ENCODE data around the gene EXOC3L1.

Gene EXOC3L1

DNA sequence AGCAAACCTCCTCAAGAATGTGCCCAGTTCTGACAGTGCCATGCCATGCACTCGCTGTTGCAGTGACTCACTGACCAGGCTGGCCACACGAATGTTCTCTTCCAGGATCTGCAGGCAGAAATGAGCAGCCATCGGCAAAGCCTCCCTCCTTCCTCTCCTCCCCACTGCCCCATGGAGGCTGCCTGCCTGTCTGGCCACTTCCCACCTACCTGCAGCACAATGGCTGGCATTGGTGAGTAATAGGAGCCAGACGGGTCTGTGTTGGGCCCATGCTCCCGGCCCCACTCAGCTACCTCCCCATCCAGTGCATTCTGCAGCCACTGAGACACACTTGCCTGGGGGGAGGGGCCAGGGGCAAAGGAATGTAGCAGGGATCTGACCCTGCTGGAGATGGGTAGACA, 3.4 kb downstream of the EXOC3L1 start:
- Histone ChIP-seq H3K9me3 (ENCODE audit: insufficient read depth, low read depth, low read length) (no peaks in the 10 kb centered on the region), H3K36me3 (ENCODE audit: insufficient read depth, low read length) (no peaks in the 10 kb centered on the region), H3K27me3 (ENCODE audit: insufficient read depth, low read length) (peaks cover 29% of the 10 kb centered on the region), H3K27ac (ENCODE audit: low read depth, low read length) (no peak overlapping the region), H3K9ac (ENCODE audit: low read depth, low read length) (no peak overlapping the region), H3K4me3 (ENCODE audit: low read length) (no peak overlapping the region), H3K4me1 (ENCODE audit: insufficient read depth, low read length) (peaks cover 4% of the 10 kb centered on the region; the same call in 1 of the 2 replicates)
- 60% methylated on average over 5 of the region's 5 CpGs for WGBS

DNA sequence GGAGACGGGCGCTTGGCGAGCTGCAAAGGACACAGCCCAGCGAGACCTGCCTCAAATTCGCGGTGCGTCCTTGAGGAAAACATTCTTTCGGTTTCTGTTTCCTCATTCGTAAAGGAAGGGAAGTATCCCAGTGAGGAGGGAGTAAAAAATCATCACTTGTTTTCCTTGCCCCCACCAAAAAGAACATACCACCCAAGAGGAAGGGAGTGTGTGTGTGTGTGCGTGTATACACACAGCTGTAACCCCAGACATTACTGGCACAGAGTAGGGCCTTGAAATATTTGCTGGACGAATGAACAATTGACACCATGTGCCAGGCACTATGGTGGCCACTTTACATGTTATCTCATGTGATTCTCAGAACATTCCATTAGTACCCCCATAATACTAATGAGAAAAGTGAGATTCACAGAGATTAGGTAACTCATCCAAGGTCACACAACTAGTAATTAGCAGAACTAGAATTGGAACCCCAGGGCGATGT, 4.2 kb downstream of the EXOC3L1 start:
- Histone ChIP-seq H3K36me3 (ENCODE audit: insufficient read depth, low read length) (no peaks in the 10 kb centered on the region), H3K27me3 (ENCODE audit: insufficient read depth, low read length) (peaks cover 29% of the 10 kb centered on the region), H3K27ac (ENCODE audit: low read depth, low read length) (no peak overlapping the region), H3K9me3 (ENCODE audit: insufficient read depth, low read depth, low read length) (no peaks in the 10 kb centered on the region), H3K9ac (ENCODE audit: low read depth, low read length) (no peak overlapping the region), H3K4me1 (ENCODE audit: insufficient read depth, low read length) (peaks cover 4% of the 10 kb centered on the region; the same call in 1 of the 2 replicates), H3K4me3 (ENCODE audit: low read length) (no peak overlapping the region)
- 14% methylated on average over 11 of the region's 12 CpGs for WGBS

DNA sequence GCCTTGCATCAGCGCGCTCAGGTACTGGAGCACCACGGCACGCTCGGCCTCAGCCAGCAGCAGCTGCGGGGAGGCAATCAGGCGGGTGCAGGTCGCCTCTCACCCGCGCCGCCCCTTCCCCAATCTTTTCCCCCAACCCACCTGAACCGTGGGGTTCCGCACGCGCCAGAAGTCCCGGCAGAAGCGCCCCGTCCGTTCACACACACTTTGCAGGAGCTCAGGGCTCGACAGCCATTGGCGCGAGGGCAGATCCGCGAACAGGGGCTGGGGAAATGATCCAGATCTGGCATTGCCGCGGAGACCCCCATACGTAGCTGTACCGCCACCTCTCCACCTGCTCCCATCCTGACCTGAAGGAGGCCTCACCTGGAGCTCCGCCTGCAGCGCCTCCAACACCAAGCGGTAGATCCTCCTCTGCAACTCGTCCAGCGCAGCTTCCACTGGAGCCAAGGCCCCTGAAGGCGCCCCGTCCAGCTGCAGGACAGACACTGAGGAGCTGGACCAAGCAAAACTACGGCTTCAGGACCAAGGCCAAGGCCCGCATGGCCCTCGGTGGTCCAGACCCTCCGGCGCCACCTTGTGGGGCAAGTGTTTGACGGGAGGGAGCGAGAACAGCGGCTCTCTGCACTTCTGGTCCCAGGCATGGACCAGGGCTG, 4.8 kb downstream of the EXOC3L1 start:
- Histone ChIP-seq H3K27ac (ENCODE audit: low read depth, low read length) (no peak overlapping the region), H3K4me3 (ENCODE audit: low read length) (peak overlapping the region; percentile 91; the same call in 1 of the 2 replicates), H3K36me3 (ENCODE audit: insufficient read depth, low read length) (no peaks in the 10 kb centered on the region), H3K9ac (ENCODE audit: low read depth, low read length) (no peak overlapping the region), H3K4me1 (ENCODE audit: insufficient read depth, low read length) (peaks cover 4% of the 10 kb centered on the region; the same call in 1 of the 2 replicates), H3K9me3 (ENCODE audit: insufficient read depth, low read depth, low read length) (no peaks in the 10 kb centered on the region), H3K27me3 (ENCODE audit: insufficient read depth, low read length) (peaks cover 29% of the 10 kb centered on the region)
- WGBS: 18% methylated on average over 43 of the region's 43 CpGs

DNA sequence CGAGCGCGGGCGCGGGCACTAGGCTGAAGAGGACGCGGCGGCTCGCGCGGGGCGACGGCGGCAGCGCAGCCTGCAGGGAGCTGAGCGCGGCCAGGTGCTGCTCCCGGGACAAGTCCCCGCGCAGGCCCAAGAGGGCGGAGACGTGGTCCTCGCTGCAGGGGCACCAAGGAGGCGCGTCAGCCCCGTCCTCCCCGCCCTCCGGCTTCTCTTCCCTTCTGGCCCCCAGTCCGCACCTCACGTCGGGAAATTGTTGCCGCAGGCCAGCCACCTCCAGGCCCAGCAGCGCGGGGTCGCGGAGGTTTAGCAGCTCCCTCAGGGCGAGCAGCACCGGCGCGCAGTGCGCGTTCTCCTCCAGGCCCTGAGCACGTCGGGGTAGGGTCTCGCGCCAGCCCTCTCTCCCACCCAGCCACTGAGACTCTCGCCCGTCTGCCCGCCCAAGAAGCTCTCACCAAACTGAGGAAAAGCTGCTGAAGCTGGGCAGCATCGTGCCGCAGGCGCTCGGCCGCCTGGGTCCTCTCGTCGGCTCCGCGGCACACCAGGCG, 5.4 kb downstream of the EXOC3L1 start:
- 10% methylated on average over 59 of the region's 59 CpGs for WGBS
- Histone ChIP-seq H3K36me3 (ENCODE audit: insufficient read depth, low read length) (no peaks in the 10 kb centered on the region), H3K4me1 (ENCODE audit: insufficient read depth, low read length) (peaks cover 4% of the 10 kb centered on the region; the same call in 1 of the 2 replicates), H3K27ac (ENCODE audit: low read depth, low read length) (no peak overlapping the region), H3K9me3 (ENCODE audit: insufficient read depth, low read depth, low read length) (no peaks in the 10 kb centered on the region), H3K4me3 (ENCODE audit: low read length) (peak overlapping the region; percentile 91), H3K27me3 (ENCODE audit: insufficient read depth, low read length) (peaks cover 29% of the 10 kb centered on the region), H3K9ac (ENCODE audit: low read depth, low read length) (no peak overlapping the region)

DNA sequence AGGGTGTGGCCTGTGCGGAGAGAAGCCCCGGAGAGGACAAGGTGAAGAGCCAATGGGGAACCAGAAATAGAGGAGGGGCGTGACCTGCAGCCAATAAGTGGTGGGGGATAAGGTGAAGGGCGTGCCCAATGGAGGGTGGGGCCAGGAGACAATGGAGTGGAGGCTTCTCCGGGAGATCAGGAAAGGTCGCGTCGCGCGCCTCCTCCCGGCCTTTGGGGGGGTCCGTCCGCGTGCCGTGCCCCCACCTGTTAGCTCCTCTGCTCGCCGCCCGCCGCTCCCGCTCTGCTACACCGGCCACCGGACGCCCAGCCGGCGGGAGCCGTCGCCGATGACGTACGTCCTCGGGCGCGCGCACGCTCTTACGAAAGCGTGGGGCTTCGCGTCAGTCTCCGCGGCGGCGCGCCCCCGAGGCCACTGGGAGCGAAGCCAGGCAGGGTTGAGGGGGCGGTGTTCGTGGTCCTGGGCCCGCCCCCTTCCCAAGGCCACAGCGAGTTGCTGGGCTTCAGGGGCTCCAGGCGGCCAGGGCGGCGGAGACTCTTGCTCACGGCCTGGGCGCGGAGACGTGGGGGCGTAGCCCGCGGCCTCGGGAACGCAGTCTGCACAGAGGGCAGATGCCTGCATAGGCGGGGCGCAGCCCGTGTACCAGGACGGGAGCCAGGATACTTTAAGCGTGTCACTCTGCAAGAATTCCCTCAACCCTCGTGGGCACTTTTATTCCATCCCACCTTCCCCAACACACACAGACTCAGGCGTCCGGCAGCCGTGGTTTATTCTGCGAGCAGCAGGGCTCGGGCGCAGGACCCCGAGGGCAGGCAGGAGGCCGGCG, 6.1 kb downstream of the EXOC3L1 start, which contains the start of gene MATCAP1:
Gene MATCAP1, minus strand, starts transcription at position 337 of the 826 bp plus-strand sequence. CDS start 3,353 bp downstream, outside the sequence.
- H3K4me3 ChIP-seq (ENCODE audit: low read length): peak within 1 kb of the TSS; percentile 91
- H3K4me1 ChIP-seq (ENCODE audit: insufficient read depth, low read length): peaks cover 4% of the 10 kb centered on the region; the same call in 1 of the 2 replicates
- peak within 1 kb of the TSS; percentile 97 for H3K27ac ChIP-seq (ENCODE audit: low read depth, low read length)
- H3K9me3 ChIP-seq (ENCODE audit: insufficient read depth, low read depth, low read length): no peaks in the 10 kb centered on the region
- H3K27me3 ChIP-seq (ENCODE audit: insufficient read depth, low read length): peaks cover 31% of the 10 kb centered on the region
- WGBS: under 1% methylated on average over 77 of the region's 77 CpGs
- H3K36me3 ChIP-seq (ENCODE audit: insufficient read depth, low read length): no peaks in the 10 kb centered on the region
- peak within 1 kb of the TSS; percentile 96 for H3K9ac ChIP-seq (ENCODE audit: low read depth, low read length)

DNA sequence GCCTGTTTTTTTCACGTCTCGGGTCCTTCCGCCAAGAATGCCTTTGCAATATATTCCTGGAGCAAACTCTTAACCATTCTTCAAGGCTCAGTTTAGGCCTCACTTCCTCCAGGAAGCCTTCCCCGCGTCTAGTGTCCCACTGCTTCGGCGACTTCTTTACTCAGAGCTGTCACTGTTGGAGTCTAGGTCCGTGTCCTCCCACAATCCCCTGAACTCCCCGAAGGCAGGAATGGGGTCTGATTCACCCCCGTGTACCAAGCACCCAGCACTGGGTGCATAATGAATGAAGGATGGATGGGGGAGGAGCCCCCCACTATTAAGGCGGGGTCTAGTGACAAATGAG, 6.7 kb downstream of the EXOC3L1 start:
- no peak overlapping the region for H3K9ac ChIP-seq (ENCODE audit: low read depth, low read length)
- peaks cover 36% of the 10 kb centered on the region for H3K27me3 ChIP-seq (ENCODE audit: insufficient read depth, low read length)
- 8% methylated on average over 11 of the region's 11 CpGs for WGBS
- peak overlapping the region; percentile 91 for H3K4me3 ChIP-seq (ENCODE audit: low read length)
- H3K4me1 ChIP-seq (ENCODE audit: insufficient read depth, low read length): peaks cover 4% of the 10 kb centered on the region; the same call in 1 of the 2 replicates
- H3K27ac ChIP-seq (ENCODE audit: low read depth, low read length): no peak overlapping the region
- no peaks in the 10 kb centered on the region for H3K9me3 ChIP-seq (ENCODE audit: insufficient read depth, low read depth, low read length)
- no peaks in the 10 kb centered on the region for H3K36me3 ChIP-seq (ENCODE audit: insufficient read depth, low read length)

DNA sequence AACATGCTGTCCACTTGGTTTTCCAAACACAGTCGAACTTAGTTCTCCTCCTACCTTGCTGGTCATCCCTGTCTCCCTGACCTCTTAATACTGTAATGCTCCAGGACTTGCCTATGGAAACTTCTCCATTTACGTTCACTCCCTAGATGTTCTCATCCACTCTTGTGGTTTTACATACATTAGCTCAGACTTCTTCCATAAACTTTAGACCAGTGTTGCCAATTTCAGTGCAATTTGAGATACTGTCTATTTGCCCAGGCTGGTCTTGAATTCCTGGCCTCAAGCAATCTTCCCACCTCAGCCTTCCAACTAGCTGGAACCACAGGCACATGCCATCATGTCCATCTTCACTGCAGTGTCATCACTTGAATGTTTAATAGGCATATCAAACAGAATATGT, 7.6 kb downstream of the EXOC3L1 start:
- Histone ChIP-seq H3K9ac (ENCODE audit: low read depth, low read length) (no peak overlapping the region), H3K4me3 (ENCODE audit: low read length) (no peak overlapping the region), H3K27ac (ENCODE audit: low read depth, low read length) (no peak overlapping the region), H3K9me3 (ENCODE audit: insufficient read depth, low read depth, low read length) (no peaks in the 10 kb centered on the region), H3K4me1 (ENCODE audit: insufficient read depth, low read length) (peaks cover 4% of the 10 kb centered on the region; the same call in 1 of the 2 replicates), H3K36me3 (ENCODE audit: insufficient read depth, low read length) (no peaks in the 10 kb centered on the region), H3K27me3 (ENCODE audit: insufficient read depth, low read length) (peaks cover 44% of the 10 kb centered on the region)
- WGBS: 89% methylated on average over 2 of the region's 2 CpGs

DNA sequence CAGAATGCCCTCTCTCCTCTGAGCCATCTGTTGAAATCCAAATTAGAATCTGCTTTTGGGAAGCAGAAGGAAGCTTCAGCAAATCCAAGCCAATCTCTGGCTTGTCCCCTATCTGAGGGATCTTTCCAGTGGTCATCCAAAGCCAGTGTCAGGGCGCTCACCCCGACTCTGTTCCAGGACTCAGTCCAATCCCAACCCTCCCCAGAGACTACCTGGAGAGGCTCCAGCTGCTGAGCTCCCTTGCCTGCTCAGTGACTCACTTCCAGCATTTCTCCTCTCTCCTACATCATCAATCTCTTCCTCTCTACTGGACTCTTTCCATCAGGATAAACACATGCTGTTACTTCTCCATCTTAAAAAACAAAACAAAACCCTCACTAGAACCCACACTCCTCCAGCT, 8.6 kb downstream of the EXOC3L1 start:
- Histone ChIP-seq H3K4me3 (ENCODE audit: low read length) (no peak overlapping the region), H3K27ac (ENCODE audit: low read depth, low read length) (no peak overlapping the region), H3K9ac (ENCODE audit: low read depth, low read length) (no peak overlapping the region), H3K4me1 (ENCODE audit: insufficient read depth, low read length) (no peaks in the 10 kb centered on the region), H3K27me3 (ENCODE audit: insufficient read depth, low read length) (peaks cover 48% of the 10 kb centered on the region), H3K9me3 (ENCODE audit: insufficient read depth, low read depth, low read length) (no peaks in the 10 kb centered on the region), H3K36me3 (ENCODE audit: insufficient read depth, low read length) (no peaks in the 10 kb centered on the region)
- WGBS: 94% methylated on average over 2 of the region's 2 CpGs

DNA sequence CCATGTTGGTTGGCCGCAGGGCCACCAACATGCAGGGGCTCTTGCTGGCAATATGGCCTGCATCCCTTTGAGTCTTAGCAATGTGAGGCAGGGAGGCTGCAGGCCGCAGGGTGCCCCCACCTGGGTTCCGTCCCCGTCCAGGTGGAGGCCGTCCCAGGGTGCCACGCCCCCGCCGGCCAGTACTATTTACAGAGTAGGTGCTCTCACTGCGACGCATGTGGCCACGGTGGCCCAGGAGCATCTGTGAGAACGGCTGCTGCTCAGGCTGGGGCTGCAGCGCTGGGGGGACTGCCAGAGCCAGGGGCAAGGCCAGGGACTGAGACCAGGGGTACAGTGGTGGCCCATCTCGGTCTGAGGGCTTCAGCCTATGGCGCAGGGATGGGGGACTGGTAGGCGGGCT, 9.8 kb downstream of the EXOC3L1 start:
- 92% methylated on average over 16 of the region's 16 CpGs for WGBS
- no peaks in the 10 kb centered on the region for H3K9me3 ChIP-seq (ENCODE audit: insufficient read depth, low read depth, low read length)
- H3K36me3 ChIP-seq (ENCODE audit: insufficient read depth, low read length): no peaks in the 10 kb centered on the region
- peaks cover 48% of the 10 kb centered on the region for H3K27me3 ChIP-seq (ENCODE audit: insufficient read depth, low read length)
- H3K9ac ChIP-seq (ENCODE audit: low read depth, low read length): no peak overlapping the region
- no peak overlapping the region for H3K27ac ChIP-seq (ENCODE audit: low read depth, low read length)
- H3K4me3 ChIP-seq (ENCODE audit: low read length): no peak overlapping the region
- no peaks in the 10 kb centered on the region for H3K4me1 ChIP-seq (ENCODE audit: insufficient read depth, low read length)

DNA sequence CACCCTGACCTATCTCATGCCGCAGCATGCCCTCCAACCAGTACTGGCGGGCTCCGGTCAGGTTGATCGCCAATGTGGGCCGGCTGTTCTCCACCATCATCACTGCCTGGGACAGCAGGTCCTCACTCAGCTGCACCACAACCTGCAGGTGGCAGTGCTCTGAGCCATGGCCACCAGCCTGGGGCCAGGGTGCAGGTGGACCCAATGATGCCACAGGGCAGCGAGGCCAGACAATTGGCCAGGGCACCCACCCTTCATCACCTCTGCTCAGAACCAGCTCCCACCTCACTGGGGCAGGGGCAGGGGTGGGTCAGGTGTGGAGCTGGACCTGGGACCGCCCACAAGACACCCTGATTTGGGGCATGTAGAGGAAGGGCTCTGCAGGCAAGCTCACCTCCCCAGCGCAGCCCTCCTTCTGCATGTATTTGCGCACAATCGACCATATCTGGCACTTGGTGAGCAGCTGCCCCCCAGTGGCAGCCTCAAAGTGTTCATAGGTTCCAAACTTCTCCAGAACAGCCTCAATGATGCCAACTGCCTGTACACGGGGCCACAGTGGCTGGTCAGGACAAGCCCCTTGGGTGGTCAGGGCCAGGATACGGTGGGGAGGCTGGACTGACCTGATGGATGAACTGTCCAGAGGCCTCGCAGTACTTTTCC, 10.4 kb downstream of the EXOC3L1 start:
- Histone ChIP-seq H3K27ac (ENCODE audit: low read depth, low read length) (no peak overlapping the region), H3K9ac (ENCODE audit: low read depth, low read length) (no peak overlapping the region), H3K4me1 (ENCODE audit: insufficient read depth, low read length) (no peaks in the 10 kb centered on the region), H3K9me3 (ENCODE audit: insufficient read depth, low read depth, low read length) (no peaks in the 10 kb centered on the region), H3K36me3 (ENCODE audit: insufficient read depth, low read length) (no peaks in the 10 kb centered on the region), H3K27me3 (ENCODE audit: insufficient read depth, low read length) (peaks cover 48% of the 10 kb centered on the region), H3K4me3 (ENCODE audit: low read length) (no peak overlapping the region)
- 93% methylated on average over 13 of the region's 13 CpGs for WGBS
